ENCODE results near the gene DNAJC30. TPM values are rescaled to one million over a fixed set of nuclear protein-coding genes. Genes with fewer than 3 reads are reported as not detected.

The DNAJC30 gene
- total and polyA plus RNA-seq, 2 experiments from 2014 or later: 2.8 to 5.6 TPM

DNA sequence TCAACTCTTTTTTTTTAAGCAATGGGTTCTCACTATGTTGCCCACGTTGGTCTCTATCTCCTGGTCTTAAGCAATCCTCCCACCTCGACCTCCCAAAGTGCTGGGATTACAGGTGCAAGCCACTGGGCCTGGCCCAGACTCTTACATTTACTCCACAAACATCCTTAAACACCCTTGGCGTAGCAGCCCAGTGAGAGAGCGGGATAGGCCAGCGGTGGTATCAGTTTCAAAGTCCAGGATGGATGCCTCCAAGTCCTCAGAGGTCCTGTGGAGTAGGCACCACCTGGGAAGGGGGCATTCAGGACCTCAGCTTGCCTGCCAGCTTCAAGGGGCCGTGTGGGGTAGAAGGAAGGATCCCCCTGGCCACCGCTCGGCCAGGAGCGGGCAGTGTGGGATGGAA lies 33.7 kb downstream of the DNAJC30 start:
- H3K79me2 ChIP-seq (replicated peaks; ENCODE audit: insufficient read depth): no peaks in the 10 kb centered on the region
- H3K9me2 ChIP-seq (ENCODE audit: insufficient read depth): no peaks in the 10 kb centered on the region
- peaks cover 11% of the 10 kb centered on the region; the same call in 1 of the 2 replicates for H3K4me1 ChIP-seq (ENCODE audit: insufficient read depth)
- H3K4me3 ChIP-seq: no peak overlapping the region
- Mint-ChIP-seq H3K27ac (no peak overlapping the region), H3K9me3 (no peaks in the 10 kb centered on the region), H3K4me3 (peak overlapping the region; percentile 11; the same call in 1 of the 3 replicates), H3K27me3 (ENCODE audit: insufficient read depth, low read depth, poor library complexity) (peaks cover 34% of the 10 kb centered on the region), H3K4me1 (peaks cover 9% of the 10 kb centered on the region), H3K36me3 (ENCODE audit: low read depth) (no peaks in the 10 kb centered on the region; the same call in 2 of the 3 replicates)
- no peaks in the 10 kb centered on the region for H3F3A ChIP-seq (replicated peaks; ENCODE audit: low read depth)
- H3K27ac ChIP-seq (ENCODE audit: low read depth): no peak overlapping the region
- H2AFZ ChIP-seq: no peak overlapping the region
- no peak overlapping the region for H3K4me2 ChIP-seq
- no peaks in the 10 kb centered on the region for H4K20me1 ChIP-seq (replicated peaks; ENCODE audit: insufficient read depth)
- TF ChIP-seq STAT1 (IDR thresholded peaks at IDR 0.05; ENCODE audit: unreplicated experiment) (no peak), JUNB (IDR thresholded peaks at IDR 0.05; ENCODE audit: unreplicated experiment) (no peak), ZNF114 (CRISPR knock-in tag; IDR thresholded peaks at IDR 0.05) (no peak), EZH2 (IDR thresholded peaks at IDR 0.05; ENCODE audit: low read depth, unreplicated experiment) (no peak), ETS1 (IDR thresholded peaks at IDR 0.05) (no peak), CTCF (conservative IDR thresholded peaks at IDR 0.05; ENCODE audit: low read depth in 2 of 2) (no peak), CREB1 (CRISPR knock-in tag; IDR thresholded peaks at IDR 0.05; ENCODE audit: low read depth) (no peak), NANOG (IDR thresholded peaks at IDR 0.05; ENCODE audit: borderline replicate concordance) (no peak), POLR2AphosphoS5 (IDR thresholded peaks at IDR 0.05; ENCODE audit: low read depth) (no peak), EZH2phosphoT487 (IDR thresholded peaks at IDR 0.05; ENCODE audit: unreplicated experiment) (no peak)
- TF ChIP-seq, protein P1, sequence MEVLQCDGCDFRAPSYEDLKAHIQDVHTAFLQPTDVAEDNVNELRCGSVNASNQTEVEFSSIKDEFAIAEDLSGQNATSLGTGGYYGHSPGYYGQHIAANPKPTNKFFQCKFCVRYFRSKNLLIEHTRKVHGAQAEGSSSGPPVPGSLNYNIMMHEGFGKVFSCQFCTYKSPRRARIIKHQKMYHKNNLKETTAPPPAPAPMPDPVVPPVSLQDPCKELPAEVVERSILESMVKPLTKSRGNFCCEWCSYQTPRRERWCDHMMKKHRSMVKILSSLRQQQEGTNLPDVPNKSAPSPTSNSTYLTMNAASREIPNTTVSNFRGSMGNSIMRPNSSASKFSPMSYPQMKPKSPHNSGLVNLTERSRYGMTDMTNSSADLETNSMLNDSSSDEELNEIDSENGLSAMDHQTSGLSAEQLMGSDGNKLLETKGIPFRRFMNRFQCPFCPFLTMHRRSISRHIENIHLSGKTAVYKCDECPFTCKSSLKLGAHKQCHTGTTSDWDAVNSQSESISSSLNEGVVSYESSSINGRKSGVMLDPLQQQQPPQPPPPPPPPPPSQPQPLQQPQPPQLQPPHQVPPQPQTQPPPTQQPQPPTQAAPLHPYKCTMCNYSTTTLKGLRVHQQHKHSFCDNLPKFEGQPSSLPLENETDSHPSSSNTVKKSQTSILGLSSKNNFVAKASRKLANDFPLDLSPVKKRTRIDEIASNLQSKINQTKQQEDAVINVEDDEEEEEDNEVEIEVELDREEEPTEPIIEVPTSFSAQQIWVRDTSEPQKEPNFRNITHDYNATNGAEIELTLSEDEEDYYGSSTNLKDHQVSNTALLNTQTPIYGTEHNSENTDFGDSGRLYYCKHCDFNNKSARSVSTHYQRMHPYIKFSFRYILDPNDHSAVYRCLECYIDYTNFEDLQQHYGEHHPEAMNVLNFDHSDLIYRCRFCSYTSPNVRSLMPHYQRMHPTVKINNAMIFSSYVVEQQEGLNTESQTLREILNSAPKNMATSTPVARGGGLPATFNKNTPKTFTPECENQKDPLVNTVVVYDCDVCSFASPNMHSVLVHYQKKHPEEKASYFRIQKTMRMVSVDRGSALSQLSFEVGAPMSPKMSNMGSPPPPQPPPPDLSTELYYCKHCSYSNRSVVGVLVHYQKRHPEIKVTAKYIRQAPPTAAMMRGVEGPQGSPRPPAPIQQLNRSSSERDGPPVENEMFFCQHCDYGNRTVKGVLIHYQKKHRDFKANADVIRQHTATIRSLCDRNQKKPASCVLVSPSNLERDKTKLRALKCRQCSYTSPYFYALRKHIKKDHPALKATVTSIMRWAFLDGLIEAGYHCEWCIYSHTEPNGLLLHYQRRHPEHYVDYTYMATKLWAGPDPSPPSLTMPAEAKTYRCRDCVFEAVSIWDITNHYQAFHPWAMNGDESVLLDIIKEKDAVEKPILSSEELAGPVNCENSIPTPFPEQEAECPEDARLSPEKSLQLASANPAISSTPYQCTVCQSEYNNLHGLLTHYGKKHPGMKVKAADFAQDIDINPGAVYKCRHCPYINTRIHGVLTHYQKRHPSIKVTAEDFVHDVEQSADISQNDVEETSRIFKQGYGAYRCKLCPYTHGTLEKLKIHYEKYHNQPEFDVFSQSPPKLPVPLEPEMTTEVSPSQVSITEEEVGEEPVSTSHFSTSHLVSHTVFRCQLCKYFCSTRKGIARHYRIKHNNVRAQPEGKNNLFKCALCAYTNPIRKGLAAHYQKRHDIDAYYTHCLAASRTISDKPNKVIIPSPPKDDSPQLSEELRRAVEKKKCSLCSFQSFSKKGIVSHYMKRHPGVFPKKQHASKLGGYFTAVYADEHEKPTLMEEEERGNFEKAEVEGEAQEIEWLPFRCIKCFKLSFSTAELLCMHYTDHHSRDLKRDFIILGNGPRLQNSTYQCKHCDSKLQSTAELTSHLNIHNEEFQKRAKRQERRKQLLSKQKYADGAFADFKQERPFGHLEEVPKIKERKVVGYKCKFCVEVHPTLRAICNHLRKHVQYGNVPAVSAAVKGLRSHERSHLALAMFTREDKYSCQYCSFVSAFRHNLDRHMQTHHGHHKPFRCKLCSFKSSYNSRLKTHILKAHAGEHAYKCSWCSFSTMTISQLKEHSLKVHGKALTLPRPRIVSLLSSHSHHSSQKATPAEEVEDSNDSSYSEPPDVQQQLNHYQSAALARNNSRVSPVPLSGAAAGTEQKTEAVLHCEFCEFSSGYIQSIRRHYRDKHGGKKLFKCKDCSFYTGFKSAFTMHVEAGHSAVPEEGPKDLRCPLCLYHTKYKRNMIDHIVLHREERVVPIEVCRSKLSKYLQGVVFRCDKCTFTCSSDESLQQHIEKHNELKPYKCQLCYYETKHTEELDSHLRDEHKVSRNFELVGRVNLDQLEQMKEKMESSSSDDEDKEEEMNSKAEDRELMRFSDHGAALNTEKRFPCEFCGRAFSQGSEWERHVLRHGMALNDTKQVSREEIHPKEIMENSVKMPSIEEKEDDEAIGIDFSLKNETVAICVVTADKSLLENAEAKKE (CRISPR knock-in tag; IDR thresholded peaks at IDR 0.05): no peak
- TF ChIP-seq, protein P2, sequence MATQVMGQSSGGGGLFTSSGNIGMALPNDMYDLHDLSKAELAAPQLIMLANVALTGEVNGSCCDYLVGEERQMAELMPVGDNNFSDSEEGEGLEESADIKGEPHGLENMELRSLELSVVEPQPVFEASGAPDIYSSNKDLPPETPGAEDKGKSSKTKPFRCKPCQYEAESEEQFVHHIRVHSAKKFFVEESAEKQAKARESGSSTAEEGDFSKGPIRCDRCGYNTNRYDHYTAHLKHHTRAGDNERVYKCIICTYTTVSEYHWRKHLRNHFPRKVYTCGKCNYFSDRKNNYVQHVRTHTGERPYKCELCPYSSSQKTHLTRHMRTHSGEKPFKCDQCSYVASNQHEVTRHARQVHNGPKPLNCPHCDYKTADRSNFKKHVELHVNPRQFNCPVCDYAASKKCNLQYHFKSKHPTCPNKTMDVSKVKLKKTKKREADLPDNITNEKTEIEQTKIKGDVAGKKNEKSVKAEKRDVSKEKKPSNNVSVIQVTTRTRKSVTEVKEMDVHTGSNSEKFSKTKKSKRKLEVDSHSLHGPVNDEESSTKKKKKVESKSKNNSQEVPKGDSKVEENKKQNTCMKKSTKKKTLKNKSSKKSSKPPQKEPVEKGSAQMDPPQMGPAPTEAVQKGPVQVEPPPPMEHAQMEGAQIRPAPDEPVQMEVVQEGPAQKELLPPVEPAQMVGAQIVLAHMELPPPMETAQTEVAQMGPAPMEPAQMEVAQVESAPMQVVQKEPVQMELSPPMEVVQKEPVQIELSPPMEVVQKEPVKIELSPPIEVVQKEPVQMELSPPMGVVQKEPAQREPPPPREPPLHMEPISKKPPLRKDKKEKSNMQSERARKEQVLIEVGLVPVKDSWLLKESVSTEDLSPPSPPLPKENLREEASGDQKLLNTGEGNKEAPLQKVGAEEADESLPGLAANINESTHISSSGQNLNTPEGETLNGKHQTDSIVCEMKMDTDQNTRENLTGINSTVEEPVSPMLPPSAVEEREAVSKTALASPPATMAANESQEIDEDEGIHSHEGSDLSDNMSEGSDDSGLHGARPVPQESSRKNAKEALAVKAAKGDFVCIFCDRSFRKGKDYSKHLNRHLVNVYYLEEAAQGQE (IDR thresholded peaks at IDR 0.05; ENCODE audit: unreplicated experiment): no peak
- DNase-seq (ENCODE audit: low spot score): no peak
- H3K36me3 ChIP-seq (ENCODE audit: insufficient read depth): no peaks in the 10 kb centered on the region
- peaks cover 42% of the 10 kb centered on the region for H3K27me3 ChIP-seq (ENCODE audit: insufficient read depth)
- ATAC-seq: no peak
